Measurements from ENCODE around the gene KMT2A. TPM values are rescaled to one million over a fixed set of nuclear protein-coding genes. Genes with fewer than 3 reads are reported as not detected.

Gene KMT2A
- total RNA-seq, 1 donor from 2014 or later: 14.0 TPM

DNA sequence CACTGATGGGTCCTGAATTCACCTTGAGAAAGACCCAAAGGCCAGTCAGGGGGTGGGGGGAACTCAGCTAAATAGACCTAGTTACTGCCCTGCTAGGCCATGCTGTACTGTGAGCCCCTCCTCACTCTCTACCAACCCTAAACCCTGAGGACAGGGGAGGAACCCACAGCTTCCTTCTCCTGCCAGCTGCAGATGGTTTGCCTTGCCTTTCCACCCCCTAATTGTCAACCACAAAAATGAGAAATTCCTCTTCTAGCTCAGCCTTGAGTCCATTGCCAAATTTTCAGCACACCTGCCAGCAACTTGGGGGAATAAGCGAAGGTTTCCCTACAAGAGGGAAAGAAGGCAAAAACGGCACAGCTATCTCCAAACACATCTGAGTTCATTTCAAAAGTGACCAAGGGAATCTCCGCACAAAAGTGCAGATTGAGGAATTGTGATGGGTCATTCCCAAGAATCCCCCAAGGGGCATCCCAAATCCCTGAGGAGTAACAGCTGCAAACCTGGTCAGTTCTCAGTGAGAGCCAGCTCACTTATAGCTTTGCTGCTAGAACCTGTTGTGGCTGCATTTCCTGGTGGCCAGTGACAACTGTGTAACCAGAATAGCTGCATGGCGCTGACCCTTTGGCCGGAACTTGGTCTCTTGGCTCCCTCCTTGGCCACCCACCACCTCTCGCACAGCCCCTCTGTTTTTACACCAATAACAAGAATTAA lies 88.6 kb downstream of the KMT2A start:
- no peaks in the 10 kb centered on the region for H3K27me3 ChIP-seq (ENCODE audit: control insufficient read depth, insufficient read depth, low read length)
- no peak for DNase-seq (ENCODE audit: low read depth)
- no peak for FAIRE-seq
- TF ChIP-seq, protein P1, sequence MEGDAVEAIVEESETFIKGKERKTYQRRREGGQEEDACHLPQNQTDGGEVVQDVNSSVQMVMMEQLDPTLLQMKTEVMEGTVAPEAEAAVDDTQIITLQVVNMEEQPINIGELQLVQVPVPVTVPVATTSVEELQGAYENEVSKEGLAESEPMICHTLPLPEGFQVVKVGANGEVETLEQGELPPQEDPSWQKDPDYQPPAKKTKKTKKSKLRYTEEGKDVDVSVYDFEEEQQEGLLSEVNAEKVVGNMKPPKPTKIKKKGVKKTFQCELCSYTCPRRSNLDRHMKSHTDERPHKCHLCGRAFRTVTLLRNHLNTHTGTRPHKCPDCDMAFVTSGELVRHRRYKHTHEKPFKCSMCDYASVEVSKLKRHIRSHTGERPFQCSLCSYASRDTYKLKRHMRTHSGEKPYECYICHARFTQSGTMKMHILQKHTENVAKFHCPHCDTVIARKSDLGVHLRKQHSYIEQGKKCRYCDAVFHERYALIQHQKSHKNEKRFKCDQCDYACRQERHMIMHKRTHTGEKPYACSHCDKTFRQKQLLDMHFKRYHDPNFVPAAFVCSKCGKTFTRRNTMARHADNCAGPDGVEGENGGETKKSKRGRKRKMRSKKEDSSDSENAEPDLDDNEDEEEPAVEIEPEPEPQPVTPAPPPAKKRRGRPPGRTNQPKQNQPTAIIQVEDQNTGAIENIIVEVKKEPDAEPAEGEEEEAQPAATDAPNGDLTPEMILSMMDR (IDR thresholded peaks at IDR 0.05; ENCODE audit: insufficient read depth, low read length, severe bottlenecking): no peak
- H3K36me3 ChIP-seq (ENCODE audit: control insufficient read depth, insufficient read depth, low read length): peaks cover 8% of the 10 kb centered on the region
- H3K4me3 ChIP-seq (ENCODE audit: low read depth, low read length): no peak overlapping the region

DNA sequence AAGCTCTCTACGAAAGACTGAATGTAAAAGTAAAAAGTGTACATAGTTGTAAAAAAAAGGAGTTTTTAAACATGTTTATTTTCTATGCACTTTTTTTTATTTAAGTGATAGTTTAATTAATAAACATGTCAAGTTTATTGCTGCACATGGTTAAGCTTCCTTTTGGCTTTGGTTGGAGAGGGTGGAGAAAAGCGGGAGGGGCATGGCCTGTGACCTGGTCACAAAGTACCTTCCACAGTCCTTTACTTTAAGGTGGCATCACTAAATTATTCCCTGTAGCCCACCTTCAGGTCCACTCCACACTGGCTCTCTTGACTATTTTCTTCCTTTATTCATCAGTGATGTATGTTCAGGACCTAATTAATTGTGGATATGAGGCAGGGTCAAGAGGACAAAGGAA lies 90.4 kb downstream of the KMT2A start:
- peaks cover 4% of the 10 kb centered on the region for H3K36me3 ChIP-seq (ENCODE audit: control insufficient read depth, insufficient read depth, low read length)
- no peak overlapping the region for H3K4me3 ChIP-seq (ENCODE audit: low read depth, low read length)
- no peak for FAIRE-seq
- no peak for DNase-seq (ENCODE audit: low read depth)
- TF ChIP-seq, protein P1 (IDR thresholded peaks at IDR 0.05; ENCODE audit: insufficient read depth, low read length, severe bottlenecking): no peak
- H3K27me3 ChIP-seq (ENCODE audit: control insufficient read depth, insufficient read depth, low read length): no peaks in the 10 kb centered on the region

DNA sequence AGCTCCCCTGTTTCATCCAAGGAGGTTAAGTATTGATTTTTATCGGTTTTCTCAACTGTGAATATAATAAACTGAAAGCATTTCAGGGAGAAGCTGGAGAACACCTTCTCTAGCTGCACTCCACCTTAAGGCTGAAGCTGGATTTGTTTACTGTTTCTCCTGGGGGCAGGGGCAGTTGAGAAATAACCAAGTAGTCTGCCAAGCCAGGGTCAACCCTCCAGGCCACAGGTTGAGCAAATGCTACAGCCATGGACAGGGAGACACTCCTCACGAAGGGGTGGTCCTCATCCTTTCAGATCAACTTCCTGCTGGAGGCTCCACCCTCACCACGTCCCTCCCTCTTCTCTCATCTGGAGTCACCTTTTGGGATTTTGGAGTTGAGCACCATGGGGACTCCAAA lies 90.8 kb downstream of the KMT2A start, which contains the start of gene TTC36:
Gene TTC36, plus strand, starts transcription at position 366 of the 400 bp plus-strand sequence. Its CDS starts 21 bp downstream, at position 387.
- H3K4me3 ChIP-seq (ENCODE audit: low read depth, low read length): no peak within 1 kb of the TSS
- H3K27me3 ChIP-seq (ENCODE audit: control insufficient read depth, insufficient read depth, low read length): no peaks in the 10 kb centered on the region
- peaks cover 1% of the 10 kb centered on the region for H3K36me3 ChIP-seq (ENCODE audit: control insufficient read depth, insufficient read depth, low read length)
- FAIRE-seq: no peak
- DNase-seq (ENCODE audit: low read depth): no peak
- TF ChIP-seq, protein P1 (IDR thresholded peaks at IDR 0.05; ENCODE audit: insufficient read depth, low read length, severe bottlenecking): no peak

DNA sequence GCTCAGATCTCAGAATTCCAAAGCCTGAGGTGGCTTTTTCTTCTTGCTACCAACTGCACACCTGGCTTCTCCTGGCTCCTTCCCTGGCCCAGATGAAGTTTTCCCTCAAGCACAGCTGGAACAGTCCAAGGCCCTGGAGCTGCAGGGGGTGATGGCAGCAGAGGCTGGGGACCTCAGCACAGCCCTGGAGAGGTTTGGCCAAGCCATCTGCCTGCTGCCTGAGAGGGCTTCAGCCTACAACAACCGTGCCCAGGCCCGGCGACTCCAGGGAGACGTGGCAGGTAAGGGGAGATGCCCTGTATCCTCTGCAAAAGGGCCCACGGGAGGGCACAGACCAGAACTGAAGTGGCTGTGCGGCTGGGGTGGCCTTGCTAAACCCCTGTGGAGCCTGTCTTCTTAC lies 92.2 kb downstream of the KMT2A start:
- no peak for DNase-seq (ENCODE audit: low read depth)
- Histone ChIP-seq H3K4me3 (ENCODE audit: low read depth, low read length) (no peak overlapping the region), H3K36me3 (ENCODE audit: control insufficient read depth, insufficient read depth, low read length) (peaks cover 2% of the 10 kb centered on the region), H3K27me3 (ENCODE audit: control insufficient read depth, insufficient read depth, low read length) (no peaks in the 10 kb centered on the region)
- TF ChIP-seq, protein P1 (IDR thresholded peaks at IDR 0.05; ENCODE audit: insufficient read depth, low read length, severe bottlenecking): no peak
- FAIRE-seq: no peak

DNA sequence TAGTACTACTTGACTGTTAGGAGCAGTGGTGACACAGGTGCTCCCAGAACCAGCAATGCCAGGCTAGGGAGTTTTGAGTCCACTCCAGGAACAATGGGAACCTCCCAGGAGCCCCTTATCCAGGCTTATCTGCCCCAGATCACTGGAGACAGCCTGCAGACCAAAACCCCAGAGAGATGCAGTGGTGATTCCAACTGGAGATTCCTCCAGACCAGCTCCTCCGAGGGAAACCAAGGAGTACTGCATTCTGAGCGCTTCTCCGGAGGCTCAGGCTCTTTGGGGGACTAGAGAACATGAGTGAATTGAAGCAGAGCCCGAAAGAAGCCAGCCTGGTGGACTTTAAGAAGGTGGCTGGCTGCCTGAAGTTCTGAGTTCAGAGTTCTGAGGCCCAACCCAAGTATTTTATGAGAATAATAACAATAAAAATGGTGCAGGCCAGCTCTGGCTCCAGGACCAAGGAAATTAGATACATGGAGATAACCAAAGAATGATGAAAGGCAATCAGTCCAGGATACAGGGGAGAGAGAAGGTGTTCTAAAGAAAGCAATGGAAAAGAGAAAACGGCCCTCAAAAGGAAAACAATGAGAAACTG lies 93.4 kb downstream of the KMT2A start:
- no peak for FAIRE-seq
- no peaks in the 10 kb centered on the region for H3K27me3 ChIP-seq (ENCODE audit: control insufficient read depth, insufficient read depth, low read length)
- DNase-seq (ENCODE audit: low read depth): no peak
- H3K4me3 ChIP-seq (ENCODE audit: low read depth, low read length): peak overlapping the region; percentile 68
- TF ChIP-seq, protein P1 (IDR thresholded peaks at IDR 0.05; ENCODE audit: insufficient read depth, low read length, severe bottlenecking): no peak
- peaks cover 3% of the 10 kb centered on the region for H3K36me3 ChIP-seq (ENCODE audit: control insufficient read depth, insufficient read depth, low read length)

All from bronchial epithelial cell (primary cell).